ENCODE results near the gene ITGA2B. TPM values are rescaled to one million over a fixed set of nuclear protein-coding genes. Genes with fewer than 3 reads are reported as not detected.

ITGA2B gene
- total and polyA plus RNA-seq, 10 of the 15 experiments (the other 5 are each of a cell fraction or from before 2014, with no cell fraction given), result 0.04 to 0.51 (median 0.21) TPM; not detected in 1

GRCh38 chr17:44348234-44348987 lies 41.0 kb downstream of the ITGA2B start:
- peak overlapping the region; percentile 37; the same call in 1 of the 2 replicates for H3K4me3 ChIP-seq
- in situ Hi-C loops (cut with MboI) (no loop called here), intact Hi-C loops (cut with micrococcal nuclease; ENCODE audit: unreplicated experiment) (loop anchor here (2.0 to 5.0 kb wide), 2 partner anchors 130 to 146 kb away; partner anchors contain the start of gene UBTF)
- ChIA-PET POLR2A (interaction anchor here (0.8 to 1.6 kb wide), 5 partner anchors 22 to 225 kb away, joined by 3 to 6 read pairs (median 3); partner anchors contain the start of gene HDAC5), RAD21 (ENCODE audit: unreplicated experiment) (interaction anchor here (1.1 to 2.6 kb wide), 7 partner anchors 10 to 138 kb away, joined by 3 to 12 read pairs (median 8); partner anchors contain the start of genes FAM171A2 and SLC25A39), CTCF (interaction anchor here (0.7 to 12.5 kb wide), 9 partner anchors 10 to 180 kb away, joined by 3 to 154 read pairs (median 6); partner anchors contain the start of gene SLC25A39), SMC1A (ENCODE audit: uncharacterized antibody, unreplicated experiment) (interaction anchor here (0.6 to 2.5 kb wide), 15 partner anchors 14 to 1009 kb away, joined by 3 to 12 read pairs (median 5); partner anchors contain the start of gene FAM171A2)
- no peak overlapping the region for H2AFZ ChIP-seq (ENCODE audit: control insufficient read depth, low read depth, low read length)
- peak overlapping the region; percentile 97 for H3K4me2 ChIP-seq (ENCODE audit: control insufficient read depth, insufficient read depth)
- peak; percentile 77 for ATAC-seq
- peak; percentile 97 for FAIRE-seq
- H3K9me3 ChIP-seq (replicated peaks; ENCODE audit: control insufficient read depth, insufficient read depth, low read length), result no peaks in the 10 kb centered on the region
- peak; percentile 91 for DNase-seq (ENCODE audit: low read depth, low spot score)
- H3K27me3 ChIP-seq (replicated peaks in 1 of 2; ENCODE audit: control insufficient read depth in 2 of 2, insufficient read depth in 2 of 2, low read length in 1 of 2), result no peaks in the 10 kb centered on the region
- BruUV-seq (replicated peaks), result no TSS peak
- H3K36me3 ChIP-seq (ENCODE audit: control insufficient read depth in 2 of 2, insufficient read depth in 2 of 2, low read length in 1 of 2), result peaks cover 18 to 20% of the 10 kb centered on the region in 2 experiments; a peak in 3 of 4 replicates
- H3K4me1 ChIP-seq (ENCODE audit: control insufficient read depth, insufficient read depth, low read length), result peaks cover 44% of the 10 kb centered on the region
- 12% methylated on average over 9 of the region's 9 CpGs for WGBS (ENCODE audit: insufficient coverage, insufficient replicate concordance, low lambda C conversion rate, missing lambda C conversion rate)
- H3K79me2 ChIP-seq (ENCODE audit: control insufficient read depth, insufficient read depth, low read length), result peaks cover 34% of the 10 kb centered on the region
- H3K9ac ChIP-seq (ENCODE audit: control insufficient read depth, insufficient read depth, low read length), result peak overlapping the region; percentile 46
- no peaks in the 10 kb centered on the region for H4K20me1 ChIP-seq (ENCODE audit: control insufficient read depth, insufficient read depth)
- peak overlapping the region; percentile 92 for H3K27ac ChIP-seq (ENCODE audit: control insufficient read depth, insufficient read depth)
- TF ChIP-seq IRF4 (IDR thresholded peaks at IDR 0.05; ENCODE audit: low read depth, low read length), result peak; percentile 98
- TF ChIP-seq FOXM1 (IDR thresholded peaks at IDR 0.05; ENCODE audit: low read depth, low read length), result peak; percentile 79
- no peak for TF ChIP-seq FOS (IDR thresholded peaks at IDR 0.05; ENCODE audit: borderline replicate concordance, extremely low read depth, insufficient read length)
- peak; percentile 90 for TF ChIP-seq GATAD2B (conservative IDR thresholded peaks at IDR 0.05; ENCODE audit: low read depth)
- no peak for TF ChIP-seq YBX1 (IDR thresholded peaks at IDR 0.05)
- TF ChIP-seq, protein P1, sequence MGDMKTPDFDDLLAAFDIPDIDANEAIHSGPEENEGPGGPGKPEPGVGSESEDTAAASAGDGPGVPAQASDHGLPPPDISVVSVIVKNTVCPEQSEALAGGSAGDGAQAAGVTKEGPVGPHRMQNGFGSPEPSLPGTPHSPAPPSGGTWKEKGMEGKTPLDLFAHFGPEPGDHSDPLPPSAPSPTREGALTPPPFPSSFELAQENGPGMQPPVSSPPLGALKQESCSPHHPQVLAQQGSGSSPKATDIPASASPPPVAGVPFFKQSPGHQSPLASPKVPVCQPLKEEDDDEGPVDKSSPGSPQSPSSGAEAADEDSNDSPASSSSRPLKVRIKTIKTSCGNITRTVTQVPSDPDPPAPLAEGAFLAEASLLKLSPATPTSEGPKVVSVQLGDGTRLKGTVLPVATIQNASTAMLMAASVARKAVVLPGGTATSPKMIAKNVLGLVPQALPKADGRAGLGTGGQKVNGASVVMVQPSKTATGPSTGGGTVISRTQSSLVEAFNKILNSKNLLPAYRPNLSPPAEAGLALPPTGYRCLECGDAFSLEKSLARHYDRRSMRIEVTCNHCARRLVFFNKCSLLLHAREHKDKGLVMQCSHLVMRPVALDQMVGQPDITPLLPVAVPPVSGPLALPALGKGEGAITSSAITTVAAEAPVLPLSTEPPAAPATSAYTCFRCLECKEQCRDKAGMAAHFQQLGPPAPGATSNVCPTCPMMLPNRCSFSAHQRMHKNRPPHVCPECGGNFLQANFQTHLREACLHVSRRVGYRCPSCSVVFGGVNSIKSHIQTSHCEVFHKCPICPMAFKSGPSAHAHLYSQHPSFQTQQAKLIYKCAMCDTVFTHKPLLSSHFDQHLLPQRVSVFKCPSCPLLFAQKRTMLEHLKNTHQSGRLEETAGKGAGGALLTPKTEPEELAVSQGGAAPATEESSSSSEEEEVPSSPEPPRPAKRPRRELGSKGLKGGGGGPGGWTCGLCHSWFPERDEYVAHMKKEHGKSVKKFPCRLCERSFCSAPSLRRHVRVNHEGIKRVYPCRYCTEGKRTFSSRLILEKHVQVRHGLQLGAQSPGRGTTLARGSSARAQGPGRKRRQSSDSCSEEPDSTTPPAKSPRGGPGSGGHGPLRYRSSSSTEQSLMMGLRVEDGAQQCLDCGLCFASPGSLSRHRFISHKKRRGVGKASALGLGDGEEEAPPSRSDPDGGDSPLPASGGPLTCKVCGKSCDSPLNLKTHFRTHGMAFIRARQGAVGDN (IDR thresholded peaks at IDR 0.05), result peak; percentile 30; the same call in 1 of the 2 replicates
- no peak for TF ChIP-seq KLF5 (IDR thresholded peaks at IDR 0.05; ENCODE audit: partially characterized antibody)
- peak; percentile 94 for TF ChIP-seq BCL11A (IDR thresholded peaks at IDR 0.05; ENCODE audit: low read depth, low read length)
- TF ChIP-seq MLLT1 (IDR thresholded peaks at IDR 0.05), result 0 out of 2 replicates have a peak, but pooled peaks have one; percentile 29
- TF ChIP-seq JUND (IDR thresholded peaks at IDR 0.05; ENCODE audit: low read depth, low read length), result peak; percentile 69; the same call in 1 of the 2 replicates
- TF ChIP-seq, protein P2, sequence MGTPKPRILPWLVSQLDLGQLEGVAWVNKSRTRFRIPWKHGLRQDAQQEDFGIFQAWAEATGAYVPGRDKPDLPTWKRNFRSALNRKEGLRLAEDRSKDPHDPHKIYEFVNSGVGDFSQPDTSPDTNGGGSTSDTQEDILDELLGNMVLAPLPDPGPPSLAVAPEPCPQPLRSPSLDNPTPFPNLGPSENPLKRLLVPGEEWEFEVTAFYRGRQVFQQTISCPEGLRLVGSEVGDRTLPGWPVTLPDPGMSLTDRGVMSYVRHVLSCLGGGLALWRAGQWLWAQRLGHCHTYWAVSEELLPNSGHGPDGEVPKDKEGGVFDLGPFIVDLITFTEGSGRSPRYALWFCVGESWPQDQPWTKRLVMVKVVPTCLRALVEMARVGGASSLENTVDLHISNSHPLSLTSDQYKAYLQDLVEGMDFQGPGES (IDR thresholded peaks at IDR 0.05), result no peak
- TF ChIP-seq POU2F2 (IDR thresholded peaks at IDR 0.05; ENCODE audit: borderline replicate concordance, low read depth, low read length), result peak; percentile 75; the same call in 2 of the 3 replicates
- peak; percentile 88 for TF ChIP-seq RUNX3 (IDR thresholded peaks at IDR 0.05; ENCODE audit: low read length)
- TF ChIP-seq IRF5 (IDR thresholded peaks at IDR 0.05; ENCODE audit: borderline replicate concordance), result no peak
- peak; percentile 89 for TF ChIP-seq JUNB (IDR thresholded peaks at IDR 0.05)

Measured in GM12878 (cell line).